EH (cell line): ENCODE measurements around the gene SEZ6L.
A peak's percentile ranks its signal among the peaks of the same experiment; 100 is the strongest.

ENCODE experiments used
- DNase-seq: peaks from one replicate; pipeline ENCODE4 v3.0.0-alpha.2; 2015; ENCODE audit warnings: low read depth

The SEZ6L gene

DNA sequence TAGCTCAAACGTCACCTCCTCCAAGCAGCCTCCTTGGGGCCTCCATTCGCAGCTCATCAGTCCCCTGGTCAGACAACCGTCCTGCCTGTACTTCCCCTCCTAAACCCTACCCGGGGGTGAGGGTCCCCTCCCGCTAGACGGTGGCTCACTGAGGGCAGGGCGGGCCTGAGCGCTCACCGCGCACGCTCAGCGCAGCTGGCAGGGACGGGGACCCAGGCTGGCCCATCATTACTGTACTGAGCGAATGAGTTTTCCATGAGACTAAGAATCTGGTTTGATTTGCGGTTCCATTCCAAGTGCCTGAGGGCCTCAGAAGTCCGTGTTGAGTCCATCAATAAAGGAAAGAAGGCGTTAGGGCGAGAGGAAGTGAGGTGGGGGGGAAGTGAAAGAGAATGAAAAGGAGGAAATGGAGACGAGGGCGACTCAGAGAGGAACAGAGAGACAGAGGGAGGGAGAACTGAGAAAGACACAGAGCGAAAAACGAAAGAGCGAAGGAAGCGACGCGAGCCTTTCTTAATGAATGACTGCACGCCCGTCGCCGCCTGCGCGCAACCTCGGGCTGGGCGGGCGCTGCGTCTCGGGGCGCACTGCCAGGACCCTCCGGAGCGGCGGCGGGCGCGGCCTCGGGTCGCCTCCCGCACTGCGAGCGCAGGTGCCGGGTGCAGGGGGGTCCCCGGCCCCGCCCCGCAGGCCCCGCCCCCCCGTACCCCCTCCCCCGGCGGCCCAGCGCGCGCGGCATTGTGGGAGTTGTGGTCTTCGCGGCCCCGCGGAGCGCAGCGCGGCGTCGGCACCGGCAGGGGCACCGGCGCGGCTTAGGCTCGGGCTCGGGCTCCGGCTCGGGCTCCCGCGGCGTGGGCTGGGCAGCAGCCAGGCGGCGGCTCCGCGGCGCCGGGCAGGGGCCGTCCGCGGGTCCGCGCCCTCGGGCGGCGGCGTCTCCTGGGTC, 259.5 kb downstream of the SEZ6L start, which contains the start of gene ASPHD2:
ASPHD2 (plus strand) TSS at position 746 of the 943 bp plus-strand sequence. CDS start 4,356 bp downstream, outside the sequence.
- peak; percentile 75 for DNase-seq

GRCh38 chr22:26429458-26430286, 260.4 kb downstream of the SEZ6L start:
- DNase-seq = no peak

DNA sequence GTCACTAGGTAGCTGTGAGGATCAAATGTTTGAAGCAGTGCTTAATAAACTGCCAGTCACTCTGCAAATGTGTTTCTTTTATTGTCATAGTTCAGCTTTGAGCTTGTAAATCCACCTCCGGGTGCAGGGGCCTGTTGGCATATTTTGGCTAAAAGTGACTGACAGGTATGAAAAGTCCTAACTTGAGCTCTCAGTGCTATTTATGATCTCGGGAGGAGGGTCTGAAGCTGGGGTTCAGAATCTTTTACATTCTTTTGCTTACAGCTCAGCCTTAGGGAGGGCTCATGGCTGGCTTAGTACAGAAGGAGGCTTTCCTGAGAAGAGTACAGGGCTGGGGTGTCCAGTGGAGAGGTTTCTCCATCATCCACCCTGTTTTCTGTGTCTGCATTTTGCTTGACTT, 261.3 kb downstream of the SEZ6L start:
- no peak for DNase-seq

- peak; percentile 34 for DNase-seq
Observed at GRCh38 chr22:26431261-26431995, 262.2 kb downstream of the SEZ6L start.

DNA sequence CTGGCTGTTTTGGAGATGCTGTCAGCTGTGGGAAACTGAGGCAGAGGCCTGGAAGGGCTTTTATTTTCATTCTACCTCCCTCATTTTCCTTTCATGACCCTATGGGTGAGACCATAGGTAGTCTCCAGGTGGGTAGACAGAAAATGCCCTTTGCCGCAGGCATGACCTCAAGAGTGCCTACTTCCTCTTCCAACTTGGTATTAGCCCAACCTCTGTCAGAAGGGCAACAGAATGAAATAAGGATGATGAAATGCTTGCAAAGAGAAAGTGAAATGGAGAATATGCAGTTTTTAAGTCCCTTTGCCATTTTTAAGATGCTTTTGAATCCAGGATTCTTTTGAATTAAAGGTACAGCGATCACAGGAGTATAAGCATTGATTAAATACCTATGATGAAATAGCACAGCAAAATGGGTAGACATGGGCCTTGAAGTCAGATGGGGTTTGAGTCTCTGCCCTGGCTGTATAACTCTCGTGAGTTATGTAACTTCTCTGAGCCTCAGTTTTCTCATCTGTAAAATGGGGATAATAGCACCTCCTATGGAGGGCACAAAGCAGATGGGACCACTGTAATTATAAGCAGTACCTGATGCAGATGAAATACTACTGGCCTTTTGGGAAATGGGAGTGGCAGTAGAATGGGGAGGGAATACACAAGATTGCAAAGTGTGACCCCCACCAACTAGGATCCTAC, 263.5 kb downstream of the SEZ6L start:
- no peak for DNase-seq
